ENCODE data around the gene APOC4. TPM values are rescaled to one million over a fixed set of nuclear protein-coding genes. Genes with fewer than 3 reads are reported as not detected.

Gene APOC4
- total RNA-seq, 1 experiment from 2014 or later, result not detected

GRCh38 chr19:44912854-44913253, 29.2 kb upstream of the APOC4 start:
- CTCF ChIA-PET, result no interaction called here
- no TSS peak for BruUV-seq (replicated peaks)
- H3K9ac ChIP-seq (ENCODE audit: low read length), result no peak overlapping the region
- no peak overlapping the region for H3K4me2 ChIP-seq (ENCODE audit: low read length)
- H3K4me3 ChIP-seq (replicated peaks in 1 of 2; ENCODE audit: low read depth in 1 of 2, low read length in 2 of 2), result no peak overlapping the region
- no peaks in the 10 kb centered on the region for H3K79me2 ChIP-seq (ENCODE audit: insufficient read depth, low read length)
- no peak for DNase-seq (ENCODE audit: low read depth, low spot score)
- no peaks in the 10 kb centered on the region for H4K20me1 ChIP-seq (ENCODE audit: insufficient read depth)
- no peak overlapping the region for H3K27ac ChIP-seq (ENCODE audit: low read depth, low read length)
- ATAC-seq, result no peak
- RAD21 ChIA-PET (ENCODE audit: low non-redundant PET in 1 of 2, low total read pairs in 2 of 2, uncharacterized antibody in 2 of 2, unreplicated experiment in 2 of 2), result no interaction called here
- H3K27me3 ChIP-seq (ENCODE audit: insufficient read depth, low read length), result no peaks in the 10 kb centered on the region
- H3K9me2 ChIP-seq (ENCODE audit: insufficient read depth), result no peaks in the 10 kb centered on the region
- intact Hi-C loops (cut with micrococcal nuclease), result no loop called here
- no peaks in the 10 kb centered on the region for H3K36me3 ChIP-seq (ENCODE audit: control insufficient read depth in 1 of 2, insufficient read depth in 2 of 2, low read length in 2 of 2)
- POLR2A ChIA-PET, result interaction anchor here (1.3 kb wide), 1 partner anchor 42 kb away, joined by 4 read pairs; the partner anchor contains the start of gene CLPTM1
- no peaks in the 10 kb centered on the region for H3K9me3 ChIP-seq (ENCODE audit: control insufficient read depth in 1 of 2, insufficient read depth in 1 of 2, low read depth in 1 of 2, low read length in 2 of 2)
- no peak overlapping the region for H2AFZ ChIP-seq (ENCODE audit: low read depth, low read length, poor library complexity, severe bottlenecking)
- no peak for TF ChIP-seq FOSL1 (IDR thresholded peaks at IDR 0.05; ENCODE audit: low read depth)
- TF ChIP-seq REST (IDR thresholded peaks at IDR 0.05; ENCODE audit: low read depth), result no peak
- no peak for TF ChIP-seq CTCF (IDR thresholded peaks at IDR 0.05 in 2 of 3, conservative IDR thresholded peaks at IDR 0.05 in 1 of 3; ENCODE audit: borderline replicate concordance in 1 of 3, insufficient read depth in 1 of 3, low read depth in 2 of 3, low read length in 2 of 3)
- TF ChIP-seq EZH2phosphoT487 (IDR thresholded peaks at IDR 0.05; ENCODE audit: borderline replicate concordance), result no peak
- no peak for TF ChIP-seq YY1 (IDR thresholded peaks at IDR 0.05; ENCODE audit: extremely low read depth, insufficient replicate concordance, low read depth, low read length)
- no peak for TF ChIP-seq POLR2A (IDR thresholded peaks at IDR 0.05; ENCODE audit: borderline replicate concordance, extremely low read depth, insufficient read depth, insufficient read length)
- TF ChIP-seq ZFX (IDR thresholded peaks at IDR 0.05), result no peak
- TF ChIP-seq SIN3A (IDR thresholded peaks at IDR 0.05; ENCODE audit: low read depth), result no peak
- no peak for TF ChIP-seq SP1 (IDR thresholded peaks at IDR 0.05; ENCODE audit: low read depth)
- TF ChIP-seq EGR1 (IDR thresholded peaks at IDR 0.05; ENCODE audit: low read depth), result no peak
- TF ChIP-seq MAX (IDR thresholded peaks at IDR 0.05), result no peak
- no peak for TF ChIP-seq POLR2AphosphoS5 (IDR thresholded peaks at IDR 0.05; ENCODE audit: low read depth, low read length)
- no peak for TF ChIP-seq ZNF274 (IDR thresholded peaks at IDR 0.05; ENCODE audit: low read depth, low read length)
- no peak for TF ChIP-seq JUND (IDR thresholded peaks at IDR 0.05)
- no peak for TF ChIP-seq RAD21 (IDR thresholded peaks at IDR 0.05; ENCODE audit: low read depth)
- no peak for TF ChIP-seq SRF (IDR thresholded peaks at IDR 0.05; ENCODE audit: low read depth)
- no peak for TF ChIP-seq ZBTB33 (IDR thresholded peaks at IDR 0.05; ENCODE audit: extremely low read depth, insufficient replicate concordance, low read length)
- TF ChIP-seq CEBPB (IDR thresholded peaks at IDR 0.05; ENCODE audit: low read depth), result no peak
- no peak for TF ChIP-seq CBX3 (IDR thresholded peaks at IDR 0.05; ENCODE audit: low read depth)
- H3K4me1 ChIP-seq (ENCODE audit: control insufficient read depth in 1 of 2, insufficient read depth in 2 of 2, low read length in 2 of 2), result peaks cover 21 to 40% of the 10 kb centered on the region in 2 experiments

All from HCT116 (cell line).